NCI-H1105 (cell line): Measurements from ENCODE around the gene TCF7.

Experiments
- DNase-seq: peaks from one replicate; lab custom pipeline; 2025; lab: John Stamatoyannopoulos, UW

TCF7 gene

GRCh38 chr5:134178096-134178419 is 63.6 kb downstream of the TCF7 start:
- DNase-seq, result no peak

GRCh38 chr5:134183481-134183880 is 69.0 kb downstream of the TCF7 start:
- DNase-seq, result no peak

- DNase-seq, result peak; percentile 2
Measured at GRCh38 chr5:134184155-134185135, 70.0 kb downstream of the TCF7 start.

GRCh38 chr5:134188092-134188491 is 73.6 kb downstream of the TCF7 start:
- DNase-seq, result no peak

GRCh38 chr5:134189031-134189430 is 74.5 kb downstream of the TCF7 start:
- no peak for DNase-seq

- no peak for DNase-seq
Measured at GRCh38 chr5:134195666-134196065, 81.2 kb downstream of the TCF7 start.
